ENCODE measurements around the gene SWAP70.

SWAP70 gene

DNA sequence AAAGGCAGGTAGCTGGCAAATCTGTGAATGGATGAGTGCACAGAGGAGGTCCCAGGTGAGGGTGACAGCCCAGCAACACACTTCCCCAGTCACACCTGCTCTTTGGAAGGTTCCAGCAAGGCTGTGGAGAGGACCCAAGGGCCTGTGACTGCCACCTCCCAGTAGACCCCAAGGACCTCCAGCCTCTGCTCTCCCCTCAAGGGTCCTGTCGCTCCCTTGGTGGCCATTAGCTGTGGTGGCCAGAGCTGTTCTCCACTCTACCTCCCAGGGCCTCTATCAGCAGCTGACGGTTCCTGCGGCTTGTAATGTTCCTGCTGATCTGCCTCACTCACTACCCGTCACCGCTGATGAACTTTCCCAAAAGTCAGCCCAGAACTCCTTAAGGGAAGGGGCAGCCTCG lies 93.0 kb downstream of the SWAP70 start:
- no peak for DNase-seq (ENCODE audit: low read depth)
- TF ChIP-seq, protein P1, sequence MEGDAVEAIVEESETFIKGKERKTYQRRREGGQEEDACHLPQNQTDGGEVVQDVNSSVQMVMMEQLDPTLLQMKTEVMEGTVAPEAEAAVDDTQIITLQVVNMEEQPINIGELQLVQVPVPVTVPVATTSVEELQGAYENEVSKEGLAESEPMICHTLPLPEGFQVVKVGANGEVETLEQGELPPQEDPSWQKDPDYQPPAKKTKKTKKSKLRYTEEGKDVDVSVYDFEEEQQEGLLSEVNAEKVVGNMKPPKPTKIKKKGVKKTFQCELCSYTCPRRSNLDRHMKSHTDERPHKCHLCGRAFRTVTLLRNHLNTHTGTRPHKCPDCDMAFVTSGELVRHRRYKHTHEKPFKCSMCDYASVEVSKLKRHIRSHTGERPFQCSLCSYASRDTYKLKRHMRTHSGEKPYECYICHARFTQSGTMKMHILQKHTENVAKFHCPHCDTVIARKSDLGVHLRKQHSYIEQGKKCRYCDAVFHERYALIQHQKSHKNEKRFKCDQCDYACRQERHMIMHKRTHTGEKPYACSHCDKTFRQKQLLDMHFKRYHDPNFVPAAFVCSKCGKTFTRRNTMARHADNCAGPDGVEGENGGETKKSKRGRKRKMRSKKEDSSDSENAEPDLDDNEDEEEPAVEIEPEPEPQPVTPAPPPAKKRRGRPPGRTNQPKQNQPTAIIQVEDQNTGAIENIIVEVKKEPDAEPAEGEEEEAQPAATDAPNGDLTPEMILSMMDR (conservative IDR thresholded peaks at IDR 0.05; ENCODE audit: low read depth, low read length): no peak
- H3K4me3 ChIP-seq (ENCODE audit: low read length): no peak overlapping the region

DNA sequence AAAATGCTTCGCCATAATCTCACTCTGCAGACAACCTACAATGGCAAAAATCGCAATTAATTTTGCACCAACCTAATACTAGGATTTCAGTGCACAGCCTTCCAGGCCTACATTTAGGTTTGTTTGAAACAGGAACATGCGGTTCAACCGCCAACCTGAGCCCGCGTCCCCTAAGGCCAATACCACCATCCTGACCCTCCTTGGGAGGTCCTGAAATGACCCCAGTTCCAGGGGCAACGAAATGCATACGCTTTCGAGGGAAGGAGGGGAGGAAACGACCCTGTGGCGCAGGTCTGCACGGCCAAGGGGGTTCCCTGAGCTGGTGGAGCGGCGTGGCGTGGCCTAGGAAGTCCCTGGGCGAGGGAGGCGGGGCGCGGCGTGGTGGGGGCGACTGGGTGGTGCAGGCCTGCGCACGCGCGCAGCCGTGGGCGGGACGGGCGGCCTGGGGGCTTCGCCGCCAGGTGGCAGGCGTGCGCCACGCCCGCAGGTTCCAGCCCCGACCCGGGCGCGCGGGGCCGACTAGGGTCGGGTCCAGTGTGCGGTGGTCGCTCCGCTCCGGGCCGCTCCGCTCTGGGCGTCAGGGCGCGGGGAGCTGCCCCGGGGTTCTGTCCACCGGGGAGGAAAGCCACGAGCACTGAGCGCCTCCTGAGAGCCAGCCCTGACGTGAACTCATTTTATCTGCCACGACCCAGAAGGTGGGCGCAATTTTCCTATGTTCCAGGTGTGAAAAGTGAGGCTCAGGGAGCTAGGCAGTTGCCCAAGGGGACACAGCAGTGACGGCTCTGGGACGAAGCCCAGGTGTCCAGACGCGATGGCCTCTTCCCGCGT lies 94.1 kb downstream of the SWAP70 start:
- TF ChIP-seq, protein P1 (conservative IDR thresholded peaks at IDR 0.05; ENCODE audit: low read depth, low read length): peak; percentile 45
- DNase-seq (ENCODE audit: low read depth): no peak
- H3K4me3 ChIP-seq (ENCODE audit: low read length): peak overlapping the region; percentile 68

DNA sequence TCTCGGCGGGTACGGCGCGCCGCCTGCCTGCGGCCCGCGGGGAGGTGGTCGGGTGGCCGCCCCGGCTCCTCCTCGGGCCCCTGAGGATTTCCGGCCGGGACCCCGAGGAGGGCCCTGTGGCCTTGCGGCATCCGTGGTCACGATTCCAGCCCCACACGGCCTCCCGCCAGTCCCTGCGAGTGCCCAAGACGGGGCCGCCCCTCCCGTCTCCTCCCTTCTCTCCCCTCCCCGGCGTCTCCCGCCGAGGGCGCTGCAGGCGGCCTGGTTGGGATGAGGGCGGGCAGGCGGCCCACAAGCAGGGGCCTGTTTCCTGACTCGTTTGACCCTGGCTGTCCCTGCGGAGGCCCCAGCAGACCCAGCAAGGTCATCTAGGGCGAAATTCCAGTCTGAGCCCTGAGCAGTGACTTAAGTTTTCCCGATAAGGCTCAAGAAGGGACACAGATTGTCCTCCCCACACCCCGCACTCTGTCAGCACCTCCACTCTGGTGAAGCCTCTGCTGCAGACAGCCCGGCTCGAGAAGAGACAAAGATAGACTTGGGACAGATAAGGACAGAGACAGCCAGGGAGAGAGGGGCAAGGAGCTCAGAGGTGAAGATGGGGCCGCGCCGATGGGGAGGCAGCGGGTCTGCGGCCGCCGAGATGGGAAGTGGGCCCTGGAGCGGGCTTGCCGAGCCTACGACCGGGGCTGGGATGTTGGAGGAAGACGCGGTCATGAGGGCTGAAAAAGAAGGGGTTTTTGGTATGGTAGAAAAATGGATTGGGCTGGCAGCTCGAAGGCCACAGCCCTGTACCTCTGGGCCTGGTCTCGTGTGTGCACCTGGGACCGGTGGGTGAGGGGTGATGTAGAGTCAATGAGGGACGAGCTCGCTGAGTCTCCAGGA lies 95.0 kb downstream of the SWAP70 start:
- no peak for DNase-seq (ENCODE audit: low read depth)
- TF ChIP-seq, protein P1 (conservative IDR thresholded peaks at IDR 0.05; ENCODE audit: low read depth, low read length): peak; percentile 33
- H3K4me3 ChIP-seq (ENCODE audit: low read length): peak overlapping the region; percentile 68

DNA sequence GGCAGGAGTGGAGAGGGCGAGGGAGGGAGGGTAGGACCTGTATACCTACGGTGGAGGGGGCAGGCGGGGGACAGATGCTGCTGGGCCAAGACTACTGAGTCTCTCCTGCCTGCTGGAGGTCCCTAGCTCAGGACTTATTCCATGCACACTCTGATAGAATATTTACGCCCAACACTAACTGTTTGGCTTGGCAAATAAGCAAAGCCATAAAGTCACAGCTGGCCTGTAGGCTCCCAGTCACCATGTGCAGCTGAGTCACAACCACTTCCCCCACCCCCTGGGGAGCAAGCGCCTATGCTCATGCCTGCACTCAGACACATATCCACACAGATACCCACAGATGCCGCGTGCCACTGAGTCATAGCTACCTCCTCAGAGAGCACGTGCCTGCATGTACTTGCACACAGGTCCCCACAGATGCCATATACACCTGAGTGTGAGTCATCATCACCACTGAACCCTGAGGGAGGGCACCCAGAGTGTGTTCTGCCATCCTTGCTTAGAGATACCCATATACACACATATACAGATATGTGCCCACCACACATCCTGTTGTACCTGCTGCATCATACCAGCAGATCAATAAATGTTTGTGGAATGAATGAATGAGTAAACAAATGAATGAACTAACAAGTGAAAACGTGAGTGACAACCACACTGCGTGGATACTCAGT lies 95.8 kb downstream of the SWAP70 start:
- DNase-seq (ENCODE audit: low read depth): peak; percentile 96
- TF ChIP-seq, protein P1 (conservative IDR thresholded peaks at IDR 0.05; ENCODE audit: low read depth, low read length): no peak
- H3K4me3 ChIP-seq (ENCODE audit: low read length): no peak overlapping the region

DNA sequence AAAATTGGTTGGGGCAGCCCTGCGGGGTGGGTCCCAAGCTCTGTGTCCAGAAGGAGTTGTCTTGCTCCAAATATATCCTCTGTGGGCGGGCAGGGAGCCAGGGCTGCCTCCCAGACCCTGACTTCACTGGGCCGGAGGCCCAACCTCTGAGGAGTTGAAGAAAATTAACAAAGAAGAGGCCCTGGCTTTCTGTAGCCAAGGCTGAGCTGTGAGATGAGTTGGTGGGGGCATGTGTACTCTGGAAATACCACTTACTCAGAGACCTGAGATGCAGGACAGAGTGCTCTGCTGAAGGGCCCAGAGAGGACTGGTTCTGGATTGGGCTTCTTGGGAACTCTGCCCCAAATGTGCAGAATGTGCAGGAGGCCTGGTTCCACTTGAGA lies 96.3 kb downstream of the SWAP70 start:
- no peak for DNase-seq (ENCODE audit: low read depth)
- no peak overlapping the region for H3K4me3 ChIP-seq (ENCODE audit: low read length)
- TF ChIP-seq, protein P1 (conservative IDR thresholded peaks at IDR 0.05; ENCODE audit: low read depth, low read length): no peak

DNA sequence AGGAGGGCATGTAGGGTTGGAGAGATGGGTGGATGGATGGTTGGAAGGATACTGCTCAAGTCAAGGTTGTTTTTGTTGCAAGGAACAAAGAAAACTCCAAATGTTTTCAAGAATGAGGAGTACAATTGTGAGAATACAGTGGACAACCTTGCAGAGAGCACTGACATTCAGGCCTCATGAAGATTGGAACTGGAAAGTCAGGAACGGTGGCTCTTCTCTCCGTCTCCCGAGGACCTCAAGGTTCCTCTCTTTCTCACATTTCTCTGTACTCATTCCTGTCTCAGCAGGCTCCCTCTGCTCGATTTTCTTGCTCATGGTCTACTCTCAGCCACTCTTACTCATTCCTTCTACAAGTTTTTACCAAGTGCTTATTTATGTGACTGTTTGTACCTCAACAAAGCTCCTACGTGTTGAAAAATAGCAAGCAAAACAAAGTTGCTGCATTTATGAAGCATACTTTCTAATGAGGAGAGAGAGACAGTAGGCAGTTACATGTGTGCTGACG lies 97.6 kb downstream of the SWAP70 start:
- H3K4me3 ChIP-seq (ENCODE audit: low read length): no peak overlapping the region
- TF ChIP-seq, protein P1 (conservative IDR thresholded peaks at IDR 0.05; ENCODE audit: low read depth, low read length): no peak
- DNase-seq (ENCODE audit: low read depth): no peak
